GM19395 (cell line): ENCODE results near the gene PRPF38B.

Experiments used
- ATAC-seq: cut with Tn5 transposase; IDR thresholded peaks from one replicate; pipeline ENCODE4 v1.9.1; 2021; ENCODE audit warnings: mild to moderate bottlenecking, moderate library complexity; ENCODE audit not compliant: unreplicated experiment

The PRPF38B gene

DNA sequence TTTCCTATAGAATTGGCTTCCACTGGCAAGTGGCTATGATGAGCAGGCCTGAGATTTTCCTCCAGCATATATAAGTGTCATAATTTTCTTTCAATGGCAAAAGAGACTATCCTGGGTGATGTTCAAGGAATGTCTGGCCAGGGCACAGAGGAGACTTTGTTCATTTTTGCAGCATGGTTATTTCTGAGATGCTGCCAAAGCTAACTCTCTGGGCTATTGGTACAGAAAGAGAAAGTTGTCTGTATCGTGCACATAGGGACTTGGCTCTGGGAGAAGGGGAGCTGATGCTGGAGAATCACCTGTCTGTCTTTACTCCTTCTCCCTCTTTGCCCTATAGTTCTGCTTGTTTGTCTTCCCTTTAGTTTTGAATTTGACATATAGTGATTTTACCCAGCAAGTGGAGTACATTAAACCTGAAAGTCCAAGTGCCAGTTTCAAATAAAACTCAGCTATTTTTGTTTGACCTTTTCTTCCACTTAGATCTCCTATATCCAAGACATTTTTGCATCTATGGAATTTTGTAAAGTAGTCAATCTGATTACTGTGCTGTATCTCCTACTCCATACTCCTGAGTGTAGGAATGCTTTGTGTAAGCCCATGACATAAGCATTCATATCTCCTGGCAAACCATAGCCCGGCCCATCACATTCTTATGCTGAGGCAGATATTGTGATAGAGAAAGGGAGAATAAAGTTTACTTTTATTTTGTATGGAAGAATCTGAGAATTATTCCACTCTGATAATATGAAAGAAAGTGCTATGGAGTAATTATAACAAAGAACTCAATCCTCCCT lies 24.5 kb downstream of the PRPF38B start:
- no peak for ATAC-seq

DNA sequence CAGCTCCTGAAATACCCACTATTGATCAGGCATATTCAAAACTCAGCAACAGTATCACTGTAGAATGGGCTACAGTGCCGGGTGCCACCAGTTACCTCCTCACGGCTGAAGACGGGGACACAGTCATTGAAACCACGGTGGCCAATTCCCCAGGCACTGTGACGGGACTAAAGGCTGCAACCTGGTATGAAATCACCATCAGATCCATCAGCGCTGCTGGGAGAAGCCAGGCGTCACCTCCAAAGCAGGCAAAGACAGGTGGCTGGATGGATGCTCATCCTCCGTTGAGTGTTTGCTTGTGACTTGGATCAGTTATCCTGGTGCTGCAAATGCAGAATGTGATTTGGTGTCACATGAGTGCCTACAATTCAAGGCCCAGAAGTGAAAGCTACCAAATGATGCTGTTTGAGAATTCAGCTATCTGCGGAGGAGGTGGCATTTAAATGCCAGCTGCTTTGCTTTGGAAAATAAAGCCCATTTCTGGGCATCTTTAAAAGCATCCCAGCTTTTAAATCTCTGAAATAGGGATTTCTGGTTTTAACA lies 25.7 kb downstream of the PRPF38B start:
- ATAC-seq: no peak

DNA sequence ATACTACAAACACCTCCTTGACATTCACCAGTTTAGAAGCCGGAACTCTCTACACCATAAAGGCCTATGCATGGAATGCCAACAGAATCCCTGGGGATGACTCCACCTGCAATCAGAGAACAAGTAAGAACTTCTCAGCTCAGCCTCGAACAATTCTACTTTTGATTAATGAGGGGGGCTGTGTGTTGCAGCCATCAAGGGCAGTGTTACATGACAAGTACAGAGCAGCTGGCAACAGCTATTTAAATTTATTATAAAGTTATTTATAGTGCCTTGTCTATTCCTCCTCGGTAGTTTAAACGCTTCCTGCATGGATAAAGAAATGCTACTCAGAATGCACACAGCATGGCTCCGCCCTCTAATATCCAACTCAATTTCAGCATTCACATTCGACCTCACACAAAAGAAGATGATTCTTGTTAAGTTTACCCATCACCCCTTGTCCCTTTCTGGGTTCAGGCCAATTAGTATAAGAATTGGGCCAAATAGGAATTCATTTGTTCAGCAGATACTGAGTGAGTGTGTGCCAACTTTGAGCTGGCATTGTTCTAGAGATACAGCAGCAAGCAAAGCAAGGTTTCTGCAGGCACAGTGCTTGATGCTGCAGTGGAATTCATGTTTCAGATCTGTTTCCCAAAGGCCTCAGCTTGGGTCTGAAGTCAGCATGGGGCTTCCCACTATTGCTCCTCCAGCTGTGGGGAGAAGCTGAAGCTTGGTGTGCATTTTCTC lies 27.0 kb downstream of the PRPF38B start:
- no peak for ATAC-seq

DNA sequence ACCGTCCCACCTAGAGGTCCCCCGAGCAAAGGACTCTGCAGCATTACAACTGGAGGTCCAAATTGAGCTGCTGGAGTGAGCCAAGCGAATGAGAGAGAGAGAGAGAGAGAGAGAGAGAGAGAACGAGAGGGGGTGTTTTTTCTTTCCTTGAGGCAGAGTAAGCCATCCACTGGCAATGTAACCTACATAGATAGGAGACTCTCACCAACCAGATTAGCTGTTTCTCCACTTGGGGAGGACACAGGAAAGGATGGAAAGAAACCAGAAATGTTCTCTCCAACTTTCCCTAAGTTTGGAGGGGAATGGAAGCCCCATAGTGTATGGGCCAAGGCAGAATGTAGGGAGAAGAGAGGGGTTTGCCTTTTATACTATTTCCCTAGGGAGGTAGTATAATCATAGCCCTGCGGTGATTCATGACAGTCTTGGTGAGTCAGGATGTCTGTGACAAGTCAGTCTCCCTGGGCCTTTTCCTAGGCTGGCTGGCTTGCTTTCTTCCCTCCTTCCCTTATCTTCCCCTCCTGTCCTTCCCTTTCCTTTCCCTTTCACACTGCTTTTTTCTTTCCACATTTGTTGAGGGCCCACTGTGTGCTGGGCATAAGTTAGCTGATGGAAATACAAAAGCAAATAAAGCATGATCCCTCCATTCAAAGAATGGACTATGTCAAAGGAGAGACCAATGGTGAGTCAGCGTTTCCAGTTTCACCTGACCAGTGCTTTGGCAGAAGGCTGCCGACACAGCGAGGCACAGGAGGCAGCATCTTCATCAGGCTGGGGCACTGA lies 27.7 kb downstream of the PRPF38B start:
- no peak for ATAC-seq

DNA sequence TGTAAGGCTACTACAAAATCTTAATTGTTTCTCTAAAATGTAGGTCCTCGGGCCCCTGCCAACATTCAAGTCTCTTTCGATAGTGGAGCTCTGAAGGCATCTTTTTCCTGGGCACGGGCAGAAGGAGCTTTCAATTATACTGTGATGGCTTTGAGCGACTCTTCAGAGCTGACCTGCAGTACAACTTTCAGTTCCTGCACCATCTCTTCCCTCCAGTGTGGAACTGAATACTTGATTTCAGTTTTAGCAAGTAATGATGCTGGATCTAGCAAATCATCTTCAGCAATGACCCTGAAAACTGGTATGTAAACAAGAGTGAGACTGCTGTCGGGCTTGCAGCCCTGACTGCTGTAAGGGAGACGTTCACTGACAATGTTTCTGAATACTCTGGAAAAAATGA lies 30.2 kb downstream of the PRPF38B start:
- ATAC-seq: no peak

DNA sequence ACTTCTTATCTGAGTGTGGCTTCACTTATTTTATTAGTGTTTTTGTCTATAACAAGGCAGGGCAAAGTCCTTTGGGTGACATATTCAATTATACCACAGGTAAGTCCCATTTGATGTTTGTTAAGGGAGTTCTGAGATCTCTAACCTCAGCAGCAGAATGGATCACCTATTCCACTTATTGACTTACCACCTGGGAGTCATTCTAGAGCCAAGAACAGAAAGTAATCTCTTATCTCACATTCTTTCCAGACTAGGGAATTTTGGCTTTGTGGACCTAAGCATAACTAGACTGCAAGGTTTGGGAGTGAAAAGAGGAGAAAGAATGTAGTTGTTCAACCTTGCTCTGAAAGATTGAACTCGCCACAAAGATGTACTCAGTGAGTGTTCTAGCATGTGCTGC lies 33.8 kb downstream of the PRPF38B start:
- ATAC-seq: no peak

DNA sequence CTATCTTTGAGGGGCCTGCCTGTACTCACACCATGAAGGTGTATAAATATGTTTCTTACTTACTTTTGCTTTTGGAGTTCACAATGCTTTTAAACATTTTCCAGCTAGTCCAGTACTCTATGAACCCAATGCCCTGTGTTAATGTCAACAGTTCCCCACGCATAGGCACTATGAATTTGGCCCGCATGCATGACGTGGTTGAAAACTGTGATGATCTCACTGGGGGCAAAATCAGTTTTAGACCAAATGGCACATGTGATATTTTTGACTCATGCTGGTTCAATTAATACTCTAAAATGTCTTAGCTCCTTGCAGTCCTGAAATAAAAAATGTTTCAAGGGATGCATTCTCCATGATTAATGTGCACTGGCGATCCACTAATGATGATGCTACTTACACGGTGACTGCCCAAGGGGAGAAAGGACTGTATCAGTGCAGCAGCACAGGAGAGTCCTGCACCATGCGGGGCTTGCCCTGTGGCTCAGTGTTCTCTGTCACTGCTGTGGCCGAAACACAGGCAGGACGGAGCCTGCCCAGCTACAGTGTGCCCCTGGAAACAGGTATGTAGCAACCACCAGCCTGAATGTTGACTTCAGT lies 36.3 kb downstream of the PRPF38B start:
- ATAC-seq: no peak

GRCh38 chr1:108729481-108729880 lies 37.4 kb downstream of the PRPF38B start:
- ATAC-seq: no peak

DNA sequence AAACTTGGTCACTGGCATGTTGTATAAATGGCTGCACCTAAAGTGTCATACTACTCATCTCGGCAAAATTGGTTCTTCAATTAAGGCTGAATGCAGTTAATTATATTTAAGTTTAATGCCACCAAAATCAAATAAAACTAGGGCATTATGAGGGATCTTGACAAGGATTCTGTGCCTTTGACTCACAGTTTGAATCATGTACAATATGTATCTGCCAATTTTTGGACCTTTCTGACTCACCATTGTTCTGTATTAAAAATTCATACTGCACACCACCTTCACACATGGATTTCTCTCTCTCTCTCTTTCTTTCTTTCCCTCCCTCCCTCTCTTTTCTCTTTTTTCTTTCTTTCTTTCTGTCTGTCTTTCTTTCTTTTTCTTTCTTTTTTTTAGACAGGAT lies 40.3 kb downstream of the PRPF38B start:
- ATAC-seq: no peak

- no peak for ATAC-seq
Measured at GRCh38 chr1:108734171-108734865, 42.2 kb downstream of the PRPF38B start.

DNA sequence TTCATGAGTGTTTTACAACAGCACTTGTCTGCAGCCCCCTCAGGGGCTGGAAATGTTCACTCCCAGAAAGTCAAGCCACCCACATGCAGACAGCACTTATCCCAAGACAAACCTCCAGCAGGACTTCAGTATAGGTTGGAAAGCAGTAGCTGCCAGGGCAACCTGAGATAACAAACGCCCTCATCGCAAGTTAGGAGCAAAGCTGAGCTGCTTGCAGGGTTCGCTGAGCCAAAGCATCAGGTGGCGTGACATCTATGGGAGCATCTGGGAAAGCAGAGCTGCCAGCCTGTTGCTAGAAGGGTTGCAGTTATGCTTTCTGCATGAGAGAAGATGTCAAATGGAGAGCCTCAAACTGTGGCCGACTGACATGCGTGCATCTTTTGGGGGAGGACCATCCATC lies 50.1 kb downstream of the PRPF38B start:
- no peak for ATAC-seq

GRCh38 chr1:108745980-108746381 lies 53.9 kb downstream of the PRPF38B start:
- no peak for ATAC-seq

DNA sequence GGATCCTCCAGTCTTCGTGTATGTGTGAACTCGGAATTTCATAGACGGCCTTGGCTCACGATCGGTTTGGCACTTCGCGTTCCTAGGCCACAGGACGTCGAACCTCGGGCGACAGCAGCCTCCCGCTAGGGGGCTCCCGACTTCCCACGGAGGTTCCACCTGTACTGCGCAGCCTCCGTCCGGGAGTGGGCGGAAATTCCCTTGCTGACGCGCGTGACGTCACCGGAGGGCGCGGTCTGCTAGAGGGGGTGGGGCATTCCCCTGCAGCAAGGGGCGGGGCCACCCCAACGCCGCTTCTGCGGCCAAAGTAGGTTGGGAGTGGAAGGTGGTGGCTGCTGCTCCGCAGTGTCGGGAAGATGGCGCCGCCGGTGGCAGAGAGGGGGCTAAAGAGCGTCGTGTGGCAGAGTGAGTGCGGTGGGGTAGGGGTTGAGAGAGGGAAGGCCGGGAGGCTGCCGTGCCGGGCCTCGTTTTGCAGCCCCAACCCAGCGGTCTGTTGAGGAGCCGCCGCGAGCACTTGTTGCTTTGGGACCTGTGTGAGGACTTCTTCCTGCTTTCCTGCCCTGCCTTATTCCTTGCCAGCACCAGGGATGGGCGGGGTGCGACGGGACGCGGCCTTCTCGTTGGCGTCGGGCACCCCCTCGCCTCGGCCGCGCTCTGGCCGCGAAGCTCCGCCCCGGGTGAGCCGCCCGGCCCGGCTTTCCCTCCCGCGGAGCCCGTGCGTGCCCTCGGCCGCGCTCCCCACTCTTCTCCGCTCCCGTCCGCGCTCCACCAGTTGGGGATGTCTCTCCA lies 54.5 kb downstream of the PRPF38B start, which contains the start of gene STXBP3:
STXBP3 (plus strand) TSS at position 293 of the 789 bp plus-strand sequence; CDS start at position 357, 64 bp downstream.
- peak; percentile 94 for ATAC-seq

GRCh38 chr1:108747171-108747850 lies 55.2 kb downstream of the PRPF38B start:
- peak; percentile 37 for ATAC-seq

DNA sequence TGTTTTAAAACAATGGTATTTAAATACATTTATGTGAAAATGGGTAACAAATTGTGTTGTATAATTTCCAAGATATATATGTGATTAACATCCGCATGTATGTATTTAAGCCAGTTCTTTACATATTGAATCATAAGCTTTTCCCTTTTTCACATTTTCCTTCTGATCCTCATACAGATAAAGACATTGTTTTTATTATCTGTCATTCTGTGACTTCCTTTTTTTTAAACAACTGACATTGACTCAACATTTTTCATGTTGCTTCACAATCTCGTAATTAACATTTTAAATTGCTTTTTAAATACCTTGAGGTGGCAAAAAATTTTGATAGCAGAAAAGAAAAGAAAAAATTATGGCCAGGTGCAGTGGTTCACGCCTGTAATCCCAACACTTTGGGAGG lies 55.8 kb downstream of the PRPF38B start:
- ATAC-seq: no peak

DNA sequence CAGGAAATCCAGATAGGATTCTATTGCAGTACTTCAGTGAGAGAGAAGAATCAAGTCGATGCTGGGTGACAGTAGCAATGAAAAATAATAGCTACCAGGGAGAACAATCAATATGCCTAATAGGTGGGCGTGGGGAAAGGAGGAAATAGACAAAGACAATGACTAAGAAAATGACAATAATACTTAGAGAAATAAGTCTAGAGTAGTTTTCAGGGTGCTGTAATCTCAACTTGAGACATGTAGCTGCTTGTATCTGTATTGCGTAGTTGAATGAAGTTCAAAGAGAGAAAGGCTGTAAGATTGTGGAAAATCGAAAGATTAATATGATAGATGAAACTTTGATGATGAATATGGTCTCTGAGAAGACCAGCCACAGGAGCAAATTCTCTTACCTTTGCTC lies 57.0 kb downstream of the PRPF38B start:
- no peak for ATAC-seq

DNA sequence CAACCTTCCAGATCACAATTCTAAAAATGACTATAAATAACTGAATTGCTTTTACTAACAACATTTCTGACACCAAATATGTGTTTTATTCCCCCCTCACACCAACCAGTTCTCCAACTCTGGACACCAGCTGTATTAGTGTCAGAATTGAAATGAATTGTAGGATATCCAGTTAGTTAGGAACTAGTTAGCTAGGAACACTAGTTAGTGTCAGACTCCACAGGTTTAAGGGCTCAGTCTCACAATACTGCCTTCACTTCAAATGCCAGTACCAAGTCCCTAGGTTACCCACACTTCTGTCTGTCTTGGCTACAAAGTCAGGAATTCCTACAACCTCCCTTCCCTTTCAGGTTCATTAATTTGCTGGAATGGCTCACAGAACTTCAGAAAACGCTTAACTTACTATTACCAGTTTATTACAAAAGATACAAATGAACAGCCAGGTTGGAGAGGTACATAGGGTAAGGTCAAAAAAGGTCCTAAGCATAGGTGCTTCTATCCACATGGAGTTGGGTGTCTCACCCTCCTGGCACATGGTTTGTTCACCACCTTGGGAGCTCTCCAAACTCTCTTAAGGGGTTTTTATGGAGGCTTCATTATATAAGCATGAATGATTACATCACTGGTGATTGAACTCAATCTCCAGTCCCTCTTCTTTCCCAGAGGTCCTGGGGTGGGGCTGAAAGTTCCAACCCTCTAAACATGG lies 58.5 kb downstream of the PRPF38B start:
- ATAC-seq: no peak
